Endothelial cell of umbilical vein (primary cell): ENCODE measurements around the gene LIN28B.

Experiments used
- EZH2 ChIP-seq: IDR thresholded peaks from 2 replicates; pipeline ENCODE4 v1.6.1; 2012; ENCODE audit warnings: borderline replicate concordance, low read depth, mild to moderate bottlenecking, moderate library complexity, low read length, inconsistent platforms; ENCODE audit not compliant: severe bottlenecking
- GATA2 ChIP-seq: IDR thresholded peaks from 2 replicates; pipeline ENCODE4 v1.7.0; 2011; ENCODE audit warnings: low read depth, mild to moderate bottlenecking, moderate library complexity, mixed read lengths, low read length; ENCODE audit not compliant: insufficient read length, insufficient read depth
- POLR2A ChIP-seq: IDR thresholded peaks from 2 replicates; pipeline ENCODE4 v1.6.1; 2012; ENCODE audit warnings: low read depth, mild to moderate bottlenecking, control low read depth, low read length
- POLR2AphosphoS5 ChIP-seq: IDR thresholded peaks from 2 replicates; pipeline ENCODE4 v1.6.1; 2012; ENCODE audit warnings: low read depth, mild to moderate bottlenecking, control low read depth, low read length, moderate library complexity; ENCODE audit not compliant: insufficient read depth
- TF ChIP-seq, protein P1 (sequence below), 2 donors: IDR thresholded peaks; 1 replicate in 1 of 2; 2 replicates in 1 of 2; pipeline ENCODE4 v1.5.1; 2011; ENCODE audit warnings: low read length in 2 of 2, mild to moderate bottlenecking in 2 of 2, moderate library complexity in 2 of 2, control low read depth in 1 of 2, inconsistent platforms in 1 of 2, low read depth in 1 of 2; ENCODE audit not compliant: insufficient read depth in 1 of 2; ENCODE audit errors: extremely low read depth in 1 of 2
- TF ChIP-seq, protein P2 (sequence below): IDR thresholded peaks from 2 replicates; pipeline ENCODE4 v1.6.1; 2011; ENCODE audit not compliant: insufficient read depth, insufficient read length

GRCh38 chr6:105045526-105045925, 88.6 kb downstream of the LIN28B start:
- TF ChIP-seq POLR2A: no peak
- TF ChIP-seq, protein P1, sequence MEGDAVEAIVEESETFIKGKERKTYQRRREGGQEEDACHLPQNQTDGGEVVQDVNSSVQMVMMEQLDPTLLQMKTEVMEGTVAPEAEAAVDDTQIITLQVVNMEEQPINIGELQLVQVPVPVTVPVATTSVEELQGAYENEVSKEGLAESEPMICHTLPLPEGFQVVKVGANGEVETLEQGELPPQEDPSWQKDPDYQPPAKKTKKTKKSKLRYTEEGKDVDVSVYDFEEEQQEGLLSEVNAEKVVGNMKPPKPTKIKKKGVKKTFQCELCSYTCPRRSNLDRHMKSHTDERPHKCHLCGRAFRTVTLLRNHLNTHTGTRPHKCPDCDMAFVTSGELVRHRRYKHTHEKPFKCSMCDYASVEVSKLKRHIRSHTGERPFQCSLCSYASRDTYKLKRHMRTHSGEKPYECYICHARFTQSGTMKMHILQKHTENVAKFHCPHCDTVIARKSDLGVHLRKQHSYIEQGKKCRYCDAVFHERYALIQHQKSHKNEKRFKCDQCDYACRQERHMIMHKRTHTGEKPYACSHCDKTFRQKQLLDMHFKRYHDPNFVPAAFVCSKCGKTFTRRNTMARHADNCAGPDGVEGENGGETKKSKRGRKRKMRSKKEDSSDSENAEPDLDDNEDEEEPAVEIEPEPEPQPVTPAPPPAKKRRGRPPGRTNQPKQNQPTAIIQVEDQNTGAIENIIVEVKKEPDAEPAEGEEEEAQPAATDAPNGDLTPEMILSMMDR (IDR thresholded peaks at IDR 0.05; ENCODE audit: extremely low read depth in 1 of 2, insufficient read depth in 1 of 2, low read depth in 1 of 2, low read length in 2 of 2): no peak
- no peak for TF ChIP-seq EZH2
- TF ChIP-seq GATA2: peak; percentile 10
- peak; percentile 42 for TF ChIP-seq POLR2AphosphoS5
- TF ChIP-seq, protein P2, sequence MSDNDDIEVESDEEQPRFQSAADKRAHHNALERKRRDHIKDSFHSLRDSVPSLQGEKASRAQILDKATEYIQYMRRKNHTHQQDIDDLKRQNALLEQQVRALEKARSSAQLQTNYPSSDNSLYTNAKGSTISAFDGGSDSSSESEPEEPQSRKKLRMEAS: no peak
